H9 (cell line): ENCODE results near the gene CCL11. TPM values are rescaled to one million over a fixed set of nuclear protein-coding genes. Genes with fewer than 3 reads are reported as not detected.

Source experiments
- DNase-seq: peaks from one replicate; pipeline ENCODE4 v3.0.0-alpha.2; 2017
- H2AFZ ChIP-seq: one replicate; pipeline ENCODE4 v1.6.1; 2013; ENCODE audit warnings: mild to moderate bottlenecking, low read length, control low read depth, moderate library complexity
- H2AK5ac ChIP-seq: 2 replicates; pipeline ENCODE4 v1.6.1; 2013; ENCODE audit warnings: low read length, control low read depth, mixed read lengths; ENCODE audit not compliant: insufficient read length
- H2BK120ac ChIP-seq: one replicate; pipeline ENCODE4 v1.6.1; 2013; ENCODE audit warnings: low read depth, mild to moderate bottlenecking, low read length, control low read depth, inconsistent platforms; ENCODE audit not compliant: poor library complexity, severe bottlenecking
- H2BK12ac ChIP-seq: 2 replicates; pipeline ENCODE4 v1.6.1; 2013; ENCODE audit warnings: low read length, control low read depth, mixed read lengths, low read depth; ENCODE audit not compliant: insufficient read length
- H2BK15ac ChIP-seq: 2 replicates; pipeline ENCODE4 v1.6.1; 2013; ENCODE audit warnings: low read depth, low read length, control low read depth
- H2BK20ac ChIP-seq: one replicate; pipeline ENCODE4 v1.6.1; 2013; ENCODE audit warnings: low read depth, mild to moderate bottlenecking, low read length, control low read depth, inconsistent platforms; ENCODE audit not compliant: poor library complexity, severe bottlenecking
- H2BK5ac ChIP-seq: 2 replicates; pipeline ENCODE4 v1.6.1; 2013; ENCODE audit warnings: low read length, control low read depth, mixed read lengths; ENCODE audit not compliant: insufficient read length
- H3K14ac ChIP-seq: 2 replicates; pipeline ENCODE4 v1.6.1; 2013; ENCODE audit warnings: low read length, control low read depth; ENCODE audit not compliant: insufficient read depth
- H3K18ac ChIP-seq: 2 replicates; pipeline ENCODE4 v1.6.1; 2013; ENCODE audit warnings: low read depth, mild to moderate bottlenecking, mixed read lengths, low read length, control low read depth; ENCODE audit not compliant: insufficient read length
- H3K23ac ChIP-seq: 2 replicates; pipeline ENCODE4 v1.6.1; 2013; ENCODE audit warnings: low read length, control low read depth, mixed read lengths, low read depth; ENCODE audit not compliant: insufficient read length
- H3K23me2 ChIP-seq: 2 replicates; pipeline ENCODE4 v1.6.1; 2013; ENCODE audit warnings: low read depth, mild to moderate bottlenecking, mixed read lengths, low read length, control low read depth; ENCODE audit not compliant: insufficient read length, poor library complexity, severe bottlenecking
- H3K27ac ChIP-seq: 2 replicates; pipeline ENCODE4 v1.5.1; 2013; ENCODE audit warnings: low read length, control low read depth, mixed read lengths, low read depth; ENCODE audit not compliant: insufficient read length
- H3K27me3 ChIP-seq: 2 replicates; pipeline ENCODE4 v1.6.1; 2013; ENCODE audit warnings: low read length, control low read depth, inconsistent platforms; ENCODE audit not compliant: insufficient read depth
- H3K4ac ChIP-seq: 2 replicates; pipeline ENCODE4 v1.6.1; 2013; ENCODE audit warnings: low read depth, mild to moderate bottlenecking, control low read depth, inconsistent platforms, low read length, moderate library complexity
- H3K4me1 ChIP-seq: 2 replicates; pipeline ENCODE4 v1.6.1; 2013; ENCODE audit warnings: low read length, control low read depth, inconsistent platforms; ENCODE audit not compliant: insufficient read depth
- H3K4me2 ChIP-seq: 2 replicates; pipeline ENCODE4 v1.6.1; 2013; ENCODE audit warnings: low read length, control low read depth, mixed read lengths; ENCODE audit not compliant: insufficient read length, insufficient read depth
- H3K56ac ChIP-seq: 2 replicates; pipeline ENCODE4 v1.6.1; 2013; ENCODE audit warnings: low read depth, mild to moderate bottlenecking, mixed read lengths, low read length, control low read depth; ENCODE audit not compliant: insufficient read length
- H3K79me1 ChIP-seq: 2 replicates; pipeline ENCODE4 v1.6.1; 2013; ENCODE audit warnings: low read depth, mild to moderate bottlenecking, moderate library complexity, low read length, control low read depth, inconsistent platforms; ENCODE audit not compliant: insufficient read depth, poor library complexity, severe bottlenecking
- H3K79me2 ChIP-seq: 2 replicates; pipeline ENCODE4 v1.6.1; 2013; ENCODE audit warnings: low read length, control low read depth, inconsistent platforms; ENCODE audit not compliant: insufficient read depth
- H3K9ac ChIP-seq: 2 replicates; pipeline ENCODE4 v1.6.1; 2013; ENCODE audit warnings: low read length, control low read depth, mixed read lengths; ENCODE audit not compliant: insufficient read length; ENCODE audit errors: extremely low read depth
- H3K9me3 ChIP-seq: one replicate; pipeline ENCODE4 v1.6.1; 2013; ENCODE audit warnings: low read depth, low read length, inconsistent platforms; ENCODE audit not compliant: control insufficient read depth
- H3T11ph ChIP-seq: one replicate; pipeline ENCODE4 v1.6.1; 2013; ENCODE audit warnings: mild to moderate bottlenecking, low read length, control low read depth, inconsistent platforms
- H4K20me1 ChIP-seq: one replicate; pipeline ENCODE4 v1.6.1; 2013; ENCODE audit not compliant: control insufficient read depth, insufficient read length, insufficient read depth
- H4K5ac ChIP-seq: 2 replicates; pipeline ENCODE4 v1.6.1; 2013; ENCODE audit warnings: low read depth, mild to moderate bottlenecking, mixed read lengths, low read length, control low read depth; ENCODE audit not compliant: insufficient read length
- H4K8ac ChIP-seq: replicated peaks from 2 replicates; pipeline ENCODE4 v1.6.1; 2013; ENCODE audit warnings: low read length, control low read depth, mixed read lengths, low read depth; ENCODE audit not compliant: insufficient read length
- H4K91ac ChIP-seq: 2 replicates; pipeline ENCODE4 v1.6.1; 2013; ENCODE audit warnings: low read depth, mild to moderate bottlenecking, moderate library complexity, mixed read lengths, low read length, control low read depth; ENCODE audit not compliant: insufficient read length
- H3K27ac Mint-ChIP-seq, 3 experiments: 2 replicates in 2 of 3; 3 replicates in 1 of 3; pipeline ENCODE4 v1.8.0; 2020 to 2021; ENCODE audit warnings: mixed read lengths in 3 of 3, mild to moderate bottlenecking in 1 of 3, moderate library complexity in 1 of 3
- H3K27me3 Mint-ChIP-seq: 2 replicates; pipeline ENCODE4 v1.8.0; 2021; ENCODE audit warnings: low read depth, mild to moderate bottlenecking, moderate library complexity, mixed read lengths
- H3K36me3 Mint-ChIP-seq, 3 experiments: 2 replicates in 2 of 3; 3 replicates in 1 of 3; pipeline ENCODE4 v1.8.0; 2020 to 2021; ENCODE audit warnings: low read depth in 3 of 3, mixed read lengths in 3 of 3; ENCODE audit not compliant: insufficient read depth in 1 of 3
- H3K4me1 Mint-ChIP-seq, 2 experiments: 2 replicates each; pipeline ENCODE4 v1.8.0; 2020; ENCODE audit warnings: mixed read lengths in 2 of 2
- H3K4me3 Mint-ChIP-seq, 2 experiments: 2 replicates in 1 of 2; 3 replicates in 1 of 2; pipeline ENCODE4 v1.8.0; 2020 to 2021; ENCODE audit warnings: mild to moderate bottlenecking in 2 of 2, mixed read lengths in 2 of 2, moderate library complexity in 1 of 2
- H3K9me3 Mint-ChIP-seq, 2 experiments: 2 replicates in 1 of 2; 3 replicates in 1 of 2; pipeline ENCODE4 v1.8.0; 2020; ENCODE audit warnings: mild to moderate bottlenecking in 2 of 2, mixed read lengths in 2 of 2, moderate library complexity in 1 of 2
- CTCF ChIP-seq: fragments of 200-600 bp; sonication (generic); conservative IDR thresholded peaks from 3 replicates; pipeline ENCODE4 v1.8.0; 2021; ENCODE audit warnings: antibody characterized with exemption, mild to moderate bottlenecking
- WGBS: extraction: QIAGEN DNeasy Blood & Tissue Kit; methylation state at CpG from one replicate; pipeline ENCODE4 v1.1.7; 2013; ENCODE audit warnings: missing lambda C conversion rate, low lambda C conversion rate, mixed read lengths; ENCODE audit not compliant: insufficient read length; ENCODE audit errors: extremely low coverage; 5-methylcytosine and 5-hydroxymethylcytosine counted together
- total RNA-seq: library from RNA; stranded (reverse); gene quantifications from 2 replicates; pipeline ENCODE4 v1.2.1, GENCODE V29; 2021

Gene CCL11
- total RNA-seq, 1 experiment from 2014 or later = not detected

- H3K23me2 ChIP-seq = no peaks in the 10 kb centered on the region
- H3K18ac ChIP-seq = no peak overlapping the region
- no peak overlapping the region for H3K4ac ChIP-seq
- no peak overlapping the region for H3K14ac ChIP-seq
- no peaks in the 10 kb centered on the region for H3K9me3 ChIP-seq
- H3T11ph ChIP-seq = no peak overlapping the region
- DNase-seq = no peak
- H3K79me1 ChIP-seq = no peaks in the 10 kb centered on the region
- H3K4me3 Mint-ChIP-seq = no peak overlapping the region
- H4K5ac ChIP-seq = no peak overlapping the region
- H3K27ac Mint-ChIP-seq = no peak overlapping the region
- no peak overlapping the region for H4K8ac ChIP-seq
- H3K56ac ChIP-seq = no peak overlapping the region
- no peak for TF ChIP-seq CTCF
- no peak overlapping the region for H4K91ac ChIP-seq
- no peak overlapping the region for H2BK20ac ChIP-seq
- no peaks in the 10 kb centered on the region for H4K20me1 ChIP-seq
- peaks cover 18% of the 10 kb centered on the region for H3K27me3 Mint-ChIP-seq
- H3K9ac ChIP-seq = no peak overlapping the region
- WGBS = no CpG with 5 or more reads among the region's 2 CpGs
- H3K79me2 ChIP-seq = no peaks in the 10 kb centered on the region
- no peaks in the 10 kb centered on the region for H3K4me1 ChIP-seq
- no peak overlapping the region for H3K27ac ChIP-seq
- no peak overlapping the region for H2BK5ac ChIP-seq
- H3K9me3 Mint-ChIP-seq = no peaks in the 10 kb centered on the region
- H2AFZ ChIP-seq = no peak overlapping the region
- H2BK120ac ChIP-seq = no peak overlapping the region
- no peak overlapping the region for H2BK15ac ChIP-seq
- no peak overlapping the region for H2AK5ac ChIP-seq
- H3K27me3 ChIP-seq = no peaks in the 10 kb centered on the region; the same call in 1 of the 2 replicates
- no peaks in the 10 kb centered on the region for H3K36me3 Mint-ChIP-seq
- H3K4me2 ChIP-seq = no peak overlapping the region
- no peak overlapping the region for H2BK12ac ChIP-seq
- H3K23ac ChIP-seq = no peak overlapping the region
- peaks cover 6% of the 10 kb centered on the region in 2 experiments for H3K4me1 Mint-ChIP-seq
Measured at GRCh38 chr17:34299027-34299426, 13.5 kb downstream of the CCL11 start.
